Activated T-cell treated with anti-CD3 and anti-CD28 coated beads, Interleukin-2, amount 50 U/mL, for 48 hours (primary cell): Measurements from ENCODE around the gene ACOX1.

Experiments used
- DNase-seq, 2 experiments: peaks; one replicate each; pipeline ENCODE4 v3.0.0-alpha.2; 2020

Gene ACOX1

DNA sequence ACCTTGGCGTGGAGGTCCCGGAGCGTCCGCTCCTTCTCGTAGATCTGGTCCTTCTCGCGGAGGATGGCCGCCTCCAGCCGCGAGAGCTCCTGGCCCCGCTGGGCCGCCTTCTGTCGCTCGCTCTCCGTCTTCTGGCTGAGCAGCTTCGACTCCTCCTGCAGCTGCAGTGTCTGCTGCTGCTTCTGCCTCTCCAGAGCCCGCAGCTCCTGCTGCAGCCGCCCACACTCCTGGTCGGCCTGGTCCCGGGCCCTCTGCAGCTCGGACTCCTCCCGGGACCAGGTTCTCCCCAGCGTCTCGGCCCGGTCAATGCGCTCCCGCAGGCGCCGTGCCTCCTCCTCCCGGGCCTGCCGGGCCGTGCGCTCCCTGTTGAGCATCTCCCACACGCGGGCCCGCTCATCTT is 29.2 kb upstream of the ACOX1 start:
- no peak for DNase-seq

- no peak for DNase-seq
Observed at GRCh38 chr17:76007850-76008165, 28.8 kb upstream of the ACOX1 start.

GRCh38 chr17:76007131-76007849 is 28.3 kb upstream of the ACOX1 start:
- no peak for DNase-seq

- DNase-seq, result peak; percentile 88 to 90
Observed at GRCh38 chr17:76005263-76006149, 26.5 kb upstream of the ACOX1 start.

GRCh38 chr17:76004750-76005262 is 25.8 kb upstream of the ACOX1 start:
- DNase-seq, result no peak

GRCh38 chr17:76003915-76004314 is 24.9 kb upstream of the ACOX1 start:
- no peak for DNase-seq

GRCh38 chr17:76002100-76002499 is 23.1 kb upstream of the ACOX1 start:
- no peak for DNase-seq

GRCh38 chr17:76000755-76001521 is 22.0 kb upstream of the ACOX1 start, which contains the start of gene CDK3:
Gene CDK3 (plus strand): TSS chr17:76000855. CDS start chr17:76001426, 571 bp downstream.
- DNase-seq, result no peak

- peak; percentile 84 for DNase-seq
Observed at GRCh38 chr17:76000016-76000754, 21.2 kb upstream of the ACOX1 start.

DNA sequence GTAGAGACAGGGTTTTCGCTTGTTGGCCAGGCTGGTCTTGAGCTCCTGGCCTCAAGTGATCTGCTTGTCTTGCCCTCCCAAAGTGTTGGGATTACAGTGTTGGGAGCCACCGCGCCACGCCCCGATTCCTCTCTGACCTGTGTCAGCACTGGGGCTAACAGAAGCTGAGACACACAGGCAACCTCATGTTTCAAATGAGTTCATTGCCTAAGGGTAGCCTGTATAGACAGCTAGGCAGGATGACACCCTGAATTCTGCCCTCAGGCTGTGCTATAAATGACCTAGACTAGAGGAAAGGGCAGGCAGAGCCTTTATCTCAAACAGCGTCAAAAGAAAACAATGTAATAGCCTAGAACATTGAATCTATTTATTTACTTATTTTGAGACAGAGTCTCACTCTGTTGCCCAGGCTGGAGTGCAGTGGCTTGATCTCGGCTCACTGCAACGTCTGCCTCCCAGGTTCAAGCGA is 19.4 kb upstream of the ACOX1 start:
- DNase-seq, result no peak

DNA sequence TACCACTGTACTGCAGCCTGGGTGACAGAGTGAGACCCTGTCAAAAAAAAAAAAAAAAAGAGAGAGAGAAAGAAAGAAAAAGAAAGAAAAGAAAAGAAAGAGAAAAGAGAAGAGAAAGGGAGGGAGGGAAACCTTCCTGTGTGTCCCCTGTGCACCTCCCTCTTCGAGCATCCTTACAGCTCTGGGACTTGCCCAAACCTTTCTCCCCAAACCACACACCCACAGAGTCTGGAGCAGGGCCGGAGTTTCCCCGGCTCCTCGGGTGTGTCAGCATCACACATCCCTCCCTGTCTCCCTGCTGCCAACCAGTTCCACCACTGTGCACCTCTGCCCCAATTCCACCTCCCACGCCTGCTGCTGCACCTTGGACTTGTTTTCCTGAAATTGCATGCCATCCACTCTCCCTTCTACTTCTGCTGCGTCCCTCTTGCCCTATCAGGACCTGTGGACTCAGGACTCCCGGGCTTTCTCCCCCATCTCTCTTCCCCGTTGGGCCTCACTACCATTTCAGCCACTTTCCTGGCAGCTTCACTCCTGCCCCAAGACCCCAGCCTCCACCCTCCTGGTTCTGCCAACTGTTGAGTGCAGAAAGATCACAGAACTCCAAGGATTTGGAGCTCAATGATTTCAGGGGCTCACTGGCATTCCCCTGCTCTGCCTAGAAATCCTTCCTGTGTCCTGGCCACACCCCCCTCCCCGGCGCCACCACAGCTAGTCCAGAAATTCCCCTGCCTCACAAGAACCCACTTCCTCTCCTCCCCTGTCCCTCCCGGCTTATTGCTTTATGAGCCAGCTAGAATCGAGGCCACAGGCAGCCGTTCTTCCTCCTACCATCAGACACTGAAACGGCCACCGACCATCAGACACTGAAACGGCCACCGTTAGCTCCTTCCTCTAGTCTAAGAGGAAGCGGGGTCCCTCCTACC is 18.0 kb upstream of the ACOX1 start:
- peak; percentile 45 to 58 for DNase-seq

GRCh38 chr17:75995385-75995925 is 16.5 kb upstream of the ACOX1 start:
- DNase-seq, result no peak

DNA sequence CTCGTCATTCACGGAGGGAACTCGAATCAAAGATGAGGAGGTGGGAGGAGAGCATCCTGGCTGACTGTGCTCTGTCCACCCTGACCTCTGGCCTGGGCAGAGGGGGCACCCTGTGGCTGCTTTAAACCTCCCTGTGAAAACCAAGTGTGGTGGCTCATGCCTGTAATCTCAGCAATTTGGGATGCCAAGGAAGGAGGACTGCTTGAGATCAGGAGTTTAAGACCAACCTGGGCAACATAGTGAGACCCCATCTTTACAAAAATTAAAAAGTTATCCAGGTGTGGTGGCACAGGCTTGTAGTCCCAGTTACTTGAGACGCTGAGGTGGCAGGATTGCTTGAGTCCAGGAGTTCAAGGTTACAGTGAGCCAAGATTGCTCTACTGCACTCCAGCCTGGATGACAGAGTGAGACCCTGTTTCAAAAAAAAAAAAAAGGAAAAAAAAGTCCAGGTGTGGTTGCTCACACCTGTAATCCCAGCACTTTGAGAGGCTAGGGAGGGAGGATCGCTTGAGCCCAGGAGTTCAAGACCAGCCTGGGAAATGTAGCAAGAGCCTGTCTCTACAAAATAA is 15.9 kb upstream of the ACOX1 start:
- no peak for DNase-seq

DNA sequence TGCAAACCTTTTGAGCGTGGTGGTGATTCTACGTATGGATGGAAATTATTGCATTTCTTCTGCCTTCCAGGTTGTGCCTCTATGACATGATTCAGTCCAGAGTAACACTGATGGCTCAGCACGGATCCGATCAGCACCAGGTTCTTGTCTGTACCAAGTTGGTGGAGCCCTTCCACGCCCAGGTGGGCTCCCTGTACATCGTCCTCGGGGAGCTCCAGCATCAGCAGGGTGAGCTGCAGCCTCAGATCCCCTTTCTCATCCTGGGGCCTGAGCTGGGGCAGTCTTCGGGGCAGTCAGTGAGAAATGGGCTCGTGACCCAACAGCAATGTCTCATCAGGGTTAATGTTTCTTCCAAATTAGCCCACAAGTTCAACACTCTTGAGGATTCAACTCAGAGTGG is 12.4 kb upstream of the ACOX1 start:
- no peak for DNase-seq

DNA sequence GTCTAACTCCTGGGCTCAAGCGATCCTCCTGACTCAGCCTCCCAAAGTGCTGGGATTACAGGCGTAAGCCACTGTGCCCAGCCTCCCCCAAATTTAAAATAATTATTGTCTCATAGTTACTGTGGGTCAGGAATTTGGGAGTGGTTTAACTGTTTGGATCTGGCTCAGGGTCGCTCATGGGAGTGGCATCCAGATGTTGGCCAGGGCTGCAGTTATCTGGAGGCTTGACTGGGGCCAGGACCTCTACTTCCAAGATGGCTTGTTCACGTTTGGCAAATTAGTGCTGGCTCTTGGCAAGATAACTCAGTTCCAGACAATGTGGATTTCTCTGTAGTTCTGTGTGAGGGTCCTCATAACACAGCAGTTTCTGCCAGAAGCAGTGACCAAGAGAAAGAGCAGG is 8.1 kb upstream of the ACOX1 start:
- DNase-seq, result no peak

DNA sequence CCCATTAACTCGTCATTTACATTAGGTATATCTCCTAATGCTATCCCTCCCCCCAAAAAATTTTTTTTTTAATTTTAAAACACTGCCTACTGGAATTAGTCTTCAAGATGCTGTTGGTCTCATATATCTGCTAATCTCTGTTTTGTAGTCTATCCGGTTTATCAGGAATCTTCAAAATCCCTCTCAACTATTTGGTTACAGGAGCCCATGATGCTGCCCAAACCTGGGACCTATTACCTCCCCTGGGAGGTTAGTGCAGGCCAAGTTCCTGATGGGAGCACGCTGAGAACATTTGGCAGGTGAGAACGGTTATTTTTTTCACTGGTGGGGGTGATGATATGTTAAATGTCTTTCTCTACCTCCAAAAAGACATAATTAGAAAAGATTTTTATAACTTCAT is 7.0 kb upstream of the ACOX1 start:
- DNase-seq, result no peak

DNA sequence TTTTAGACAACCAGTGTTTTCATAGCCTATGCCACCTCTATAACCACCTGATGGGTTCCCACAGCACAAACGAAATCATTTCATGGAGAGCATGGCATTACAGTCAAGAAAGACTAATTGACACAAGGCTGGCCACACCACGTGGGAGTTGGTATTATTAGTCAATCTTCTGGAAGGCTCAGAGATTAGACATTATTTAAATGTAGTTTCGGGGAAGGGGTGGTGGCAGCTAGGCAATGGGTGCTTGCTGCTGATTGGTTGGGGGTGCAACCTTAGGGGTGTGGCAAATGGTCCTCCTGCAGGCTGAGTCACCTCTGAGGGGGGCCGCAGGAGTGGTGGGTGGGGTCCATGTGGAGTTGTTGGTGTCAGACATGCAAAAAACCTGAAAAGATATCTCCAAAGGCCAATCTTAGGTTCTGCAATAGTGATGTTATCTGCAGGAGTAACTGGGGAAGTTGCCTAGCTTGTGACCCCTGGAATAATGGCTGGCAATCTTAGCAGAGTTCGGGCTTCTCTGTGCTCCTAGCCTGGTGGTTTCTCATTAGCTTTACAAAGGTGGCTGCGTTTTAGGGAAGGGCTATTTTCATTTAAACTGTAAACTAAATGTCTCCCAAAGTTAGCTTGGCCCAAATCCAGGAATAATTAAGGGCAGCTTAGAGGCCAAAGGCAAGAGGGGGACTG is 4.7 kb upstream of the ACOX1 start:
- no peak for DNase-seq

DNA sequence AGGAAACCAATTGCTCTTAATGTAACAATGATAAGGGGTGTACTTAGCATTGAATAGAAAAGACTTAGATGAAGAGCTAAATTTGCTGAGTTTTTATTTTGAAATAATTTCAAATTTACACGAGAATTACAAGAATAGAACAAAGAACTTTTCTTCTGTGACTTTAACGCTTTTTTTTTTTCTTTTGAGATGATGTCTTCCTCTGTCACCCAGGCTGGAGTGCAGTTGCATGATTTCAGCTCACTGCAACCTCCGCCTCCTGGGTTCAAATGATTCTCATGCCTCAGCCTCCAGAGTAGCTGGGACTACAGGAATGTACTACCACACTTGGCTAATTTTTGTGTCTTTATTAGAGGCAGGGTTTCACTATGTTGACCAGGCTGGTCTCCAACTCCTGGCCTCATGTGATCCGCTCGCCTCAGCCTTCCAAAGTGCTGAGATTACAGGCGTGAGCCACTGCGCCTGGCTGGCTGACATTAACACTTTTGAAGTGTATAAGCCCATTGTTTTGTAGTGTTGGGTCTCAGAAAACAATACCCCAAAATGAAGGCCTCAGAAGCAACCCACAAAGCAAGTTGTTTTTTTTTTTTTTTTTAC is 2.2 kb upstream of the ACOX1 start:
- DNase-seq, result no peak

- DNase-seq, result no peak
Observed at GRCh38 chr17:75980188-75981018, 1.4 kb upstream of the ACOX1 start.
